Dedifferentiated amniotic fluid mesenchymal stem cell (primary cell): Measurements from ENCODE around the gene OR5AP2.
"Not testable (repeated sequence)": the region's sequence is repeated elsewhere in the genome, so short reads cannot be mapped to it uniquely, and the experiment has no call there.

Experiments used
- DNase-seq: peaks from one replicate; pipeline ENCODE4 v3.0.0-alpha.2; 2016; ENCODE audit errors: extremely low spot score

OR5AP2 gene

DNA sequence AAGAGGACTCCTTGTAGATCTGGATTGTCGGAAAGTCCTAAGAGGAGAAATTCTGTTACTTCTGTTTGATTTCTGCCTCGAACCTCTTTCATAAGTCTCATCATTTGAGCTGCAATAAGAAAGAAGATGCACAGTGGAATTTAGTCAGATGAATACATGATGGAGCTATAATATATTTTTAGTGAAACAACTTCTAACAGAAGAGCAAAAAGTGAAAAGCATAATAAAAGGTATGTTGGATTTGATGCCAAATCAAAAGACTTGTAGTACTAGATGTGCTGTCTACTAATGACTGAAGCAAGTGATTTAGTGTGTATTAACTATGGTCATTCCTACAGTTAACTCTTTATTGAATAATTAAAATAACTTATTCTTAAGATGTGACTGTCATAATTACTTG, at the start of gene OR5AP2:
OR5AP2 (minus strand) TSS at position 101 of the 400 bp plus-strand sequence; CDS start at position 101, 0 bp downstream.
- DNase-seq: no peak

DNA sequence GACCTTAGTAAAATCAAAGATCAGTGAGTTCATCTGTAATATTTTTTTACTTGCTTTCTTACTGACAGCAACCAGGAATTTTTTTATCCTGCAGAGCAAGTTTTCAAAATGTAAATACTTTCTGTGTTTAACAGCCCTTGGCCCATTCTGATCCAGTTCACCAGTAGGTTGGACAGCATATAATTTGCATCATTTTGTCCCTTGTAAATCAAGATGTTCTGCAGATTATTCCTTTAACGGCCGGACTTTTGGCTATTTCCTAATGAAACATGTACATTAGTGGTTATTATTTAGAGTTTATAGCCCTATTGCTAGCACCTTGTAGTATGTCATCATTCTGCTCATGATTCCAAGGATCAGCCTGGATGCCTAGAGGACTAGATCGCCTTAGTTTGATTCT, 48.9 kb upstream of the OR5AP2 start:
- not testable (repeated sequence) for DNase-seq

GRCh38 chr11:56688554-56689100, 46.4 kb upstream of the OR5AP2 start:
- DNase-seq: no peak

GRCh38 chr11:56670984-56671383, 28.7 kb upstream of the OR5AP2 start:
- DNase-seq: no peak

GRCh38 chr11:56663386-56663785, 21.1 kb upstream of the OR5AP2 start, which contains the start of gene OR5AR1:
Gene OR5AR1 (plus strand): TSS chr11:56663686. CDS start chr11:56663686, 0 bp downstream.
- no peak for DNase-seq

GRCh38 chr11:56659755-56660154, 17.5 kb upstream of the OR5AP2 start:
- no peak for DNase-seq

DNA sequence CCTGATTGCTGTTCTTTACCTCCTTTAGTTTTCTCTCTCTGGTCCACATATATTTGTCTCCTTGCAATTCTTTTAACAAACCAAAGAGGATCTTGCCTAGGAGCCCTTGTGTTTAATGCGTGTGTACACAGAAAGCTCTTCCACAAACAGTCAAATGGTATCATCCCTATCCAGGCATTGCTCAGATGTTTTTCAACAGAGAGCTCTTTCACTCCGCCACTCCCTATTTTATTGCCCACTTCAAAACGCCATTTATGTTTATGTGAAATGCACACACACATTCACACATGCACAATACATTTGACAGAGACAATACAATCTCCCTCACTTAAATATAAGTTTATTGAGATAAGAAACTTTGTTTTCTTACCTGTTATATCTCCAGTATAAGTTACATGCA, 4.7 kb downstream of the OR5AP2 start:
- DNase-seq: no peak

GRCh38 chr11:56636861-56637260, 5.4 kb downstream of the OR5AP2 start:
- no peak for DNase-seq

DNA sequence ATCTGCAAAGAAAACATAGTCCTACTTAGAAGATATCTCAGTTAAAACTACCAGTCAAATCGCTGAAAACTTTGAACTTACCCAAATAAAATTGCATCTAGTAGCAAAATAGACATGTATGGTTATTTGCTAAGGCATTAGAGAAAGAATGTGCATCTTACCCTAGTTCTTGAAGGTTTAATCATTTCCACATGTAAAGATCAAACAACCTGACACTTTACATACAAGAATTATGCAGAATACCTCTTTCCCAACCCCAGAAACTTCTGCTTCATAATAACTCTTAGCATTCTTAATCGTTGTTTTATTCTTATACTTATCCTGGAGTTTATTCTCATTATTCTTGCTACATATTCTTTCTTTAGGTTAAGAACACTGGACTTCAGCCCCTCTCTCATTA, 9.9 kb downstream of the OR5AP2 start:
- no peak for DNase-seq

DNA sequence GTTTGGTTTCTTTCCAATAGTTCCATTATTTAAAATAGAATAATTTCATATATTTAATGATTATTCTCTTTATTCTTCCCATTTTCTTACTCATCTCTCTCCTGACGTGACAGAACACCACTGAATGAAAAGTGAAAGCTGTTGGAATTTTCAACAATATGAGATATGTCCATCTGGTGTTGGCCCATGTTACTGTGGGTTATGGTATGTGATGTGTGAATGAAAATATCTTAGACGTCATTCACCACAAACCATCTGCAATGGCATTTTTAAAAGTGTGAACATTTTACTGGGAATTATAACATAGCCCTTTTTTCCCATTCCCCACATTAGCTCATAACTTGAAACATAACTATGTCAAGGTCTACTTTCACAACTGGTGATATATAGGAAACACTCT, 16.3 kb downstream of the OR5AP2 start:
- DNase-seq: no peak

DNA sequence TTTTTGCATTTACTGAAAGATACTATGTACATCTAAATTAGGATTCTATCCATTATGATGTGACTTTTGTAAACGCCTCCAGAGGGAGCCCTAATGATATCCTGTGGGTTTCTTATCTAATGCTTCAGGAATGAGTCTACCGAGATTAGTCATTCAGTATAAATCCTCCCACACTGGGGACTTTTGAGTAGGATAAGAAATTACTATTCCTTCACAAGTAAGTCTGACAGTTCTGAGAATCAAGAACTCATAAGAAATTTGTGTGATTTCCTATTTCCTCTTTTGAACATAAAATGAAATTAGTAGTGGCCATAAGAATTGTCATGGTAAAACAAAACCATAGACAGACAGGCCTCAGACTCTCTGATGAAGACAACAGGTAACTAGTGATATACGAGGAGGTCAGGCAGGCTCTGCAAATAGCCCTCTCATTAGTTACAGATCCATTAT, 17.6 kb downstream of the OR5AP2 start:
- no peak for DNase-seq

- DNase-seq: no peak
These were observed 31.1 kb downstream of the OR5AP2 start for GRCh38 chr11:56611174-56611573.

DNA sequence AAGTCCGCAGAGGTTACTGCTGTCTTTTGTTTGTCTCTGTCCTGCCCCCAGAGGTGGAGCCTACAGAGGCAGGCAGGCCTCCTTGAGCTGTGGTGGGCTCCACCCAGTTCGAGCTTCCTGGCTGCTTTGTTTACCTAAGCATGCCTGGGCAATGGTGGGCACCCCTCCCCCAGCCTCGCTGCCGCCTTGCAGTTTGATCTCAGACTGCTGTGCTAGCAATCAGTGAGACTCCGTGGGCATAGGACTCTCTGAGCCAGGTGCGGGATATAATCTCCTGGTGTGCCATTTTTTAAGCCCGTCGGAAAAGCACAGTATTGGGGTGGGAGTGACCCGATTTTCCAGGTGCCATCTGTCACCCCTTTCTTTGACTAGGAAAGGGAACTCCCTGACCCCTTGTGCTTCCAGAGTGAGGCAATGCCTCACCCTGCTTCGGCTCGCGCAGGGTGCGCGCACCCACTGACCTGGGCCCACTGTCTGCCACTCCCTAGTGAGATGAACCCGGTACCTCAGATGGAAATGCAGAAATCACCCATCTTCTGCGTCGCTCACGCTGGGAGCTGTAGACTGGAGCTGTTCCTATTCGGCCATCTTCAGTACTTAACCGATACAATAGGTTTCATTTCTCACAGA, 50.0 kb downstream of the OR5AP2 start:
- DNase-seq: not testable (repeated sequence)
